ENCODE data around the gene ADAMTS5. TPM values are rescaled to one million over a fixed set of nuclear protein-coding genes. Genes with fewer than 3 reads are reported as not detected.

The ADAMTS5 gene
- total RNA-seq, 2 experiments from 2014 or later = not detected

GRCh38 chr21:26943921-26944320 lies 23.0 kb downstream of the ADAMTS5 start:
- no peaks in the 10 kb centered on the region for H3K4me1 Mint-ChIP-seq (ENCODE audit: low read depth)
- no peak overlapping the region for H3K4me3 Mint-ChIP-seq
- H3K36me3 Mint-ChIP-seq (ENCODE audit: low read depth) = no peaks in the 10 kb centered on the region
- no peaks in the 10 kb centered on the region for H3K9me3 Mint-ChIP-seq (ENCODE audit: insufficient read depth)
- ChIA-PET POLR2A (no interaction called here), CTCF (no interaction called here)
- H3K27ac Mint-ChIP-seq = no peak overlapping the region
- no peaks in the 10 kb centered on the region for H3K27me3 Mint-ChIP-seq (ENCODE audit: low read depth)
- DNase-seq (no peak), ATAC-seq (no peak)

- DNase-seq = no peak
- Mint-ChIP-seq H3K36me3 (ENCODE audit: low read depth) (no peaks in the 10 kb centered on the region), H3K4me3 (no peak overlapping the region), H3K27me3 (ENCODE audit: low read depth) (no peaks in the 10 kb centered on the region), H3K27ac (no peak overlapping the region), H3K4me1 (ENCODE audit: low read depth) (no peaks in the 10 kb centered on the region), H3K9me3 (ENCODE audit: insufficient read depth) (no peaks in the 10 kb centered on the region)
- no peak for ATAC-seq
- ChIA-PET POLR2A (no interaction called here), CTCF (no interaction called here)
Observed at GRCh38 chr21:26941421-26941820, 25.5 kb downstream of the ADAMTS5 start.

DNA sequence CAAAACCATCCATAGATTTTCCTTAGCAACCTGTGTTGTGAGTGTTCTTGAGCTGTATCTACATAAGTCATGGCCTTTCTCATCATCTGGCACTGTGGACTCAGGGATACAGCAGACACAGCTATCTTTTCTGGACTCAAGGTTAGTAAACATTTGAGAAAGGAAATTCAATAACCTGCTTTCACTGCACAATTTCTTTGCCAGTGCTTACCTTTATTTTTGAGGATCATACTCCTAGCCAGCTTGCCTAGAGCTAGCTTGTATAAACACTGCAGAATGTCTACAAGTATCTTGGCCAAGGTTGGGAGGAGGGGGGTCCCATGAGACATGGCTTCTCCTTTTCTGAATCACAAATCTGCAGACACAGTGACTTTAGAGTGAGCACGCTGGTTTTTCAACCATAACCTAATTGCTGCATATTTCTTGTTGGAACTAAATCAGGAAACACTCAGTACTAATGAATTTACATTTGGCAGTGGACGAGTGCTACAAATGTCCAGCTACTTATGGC lies 27.2 kb downstream of the ADAMTS5 start:
- H3K36me3 Mint-ChIP-seq (ENCODE audit: low read depth) = no peaks in the 10 kb centered on the region
- POLR2A ChIA-PET = no interaction called here

DNA sequence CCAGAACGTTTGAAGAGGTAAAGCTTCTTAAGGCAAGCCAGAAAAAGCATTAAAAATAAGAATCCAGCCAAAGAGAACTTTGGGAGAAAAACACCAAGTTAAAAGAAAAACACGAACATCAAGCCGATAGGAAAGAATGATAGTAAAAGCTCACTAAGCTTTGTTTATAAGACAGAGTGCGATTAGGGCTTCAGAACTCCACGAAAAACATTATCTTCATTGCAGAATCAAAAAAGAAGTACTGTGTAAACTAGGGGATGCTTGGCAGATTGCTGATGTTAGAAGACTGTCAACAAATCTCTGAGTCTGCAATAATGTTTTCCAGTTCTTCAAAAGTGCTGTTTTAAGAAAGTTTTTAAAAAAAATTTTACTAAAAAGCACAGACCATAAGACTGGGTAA lies 30.2 kb downstream of the ADAMTS5 start:
- Mint-ChIP-seq H3K9me3 (ENCODE audit: insufficient read depth) (no peaks in the 10 kb centered on the region), H3K27me3 (ENCODE audit: low read depth) (no peaks in the 10 kb centered on the region), H3K4me3 (no peak overlapping the region), H3K4me1 (ENCODE audit: low read depth) (no peaks in the 10 kb centered on the region), H3K36me3 (ENCODE audit: low read depth) (no peaks in the 10 kb centered on the region), H3K27ac (no peak overlapping the region)
- CTCF ChIA-PET = no interaction called here
- ATAC-seq (no peak), DNase-seq (no peak)
- POLR2A ChIA-PET = no interaction called here

More for the DNA sequence above, 27.2 kb downstream of the ADAMTS5 start:
- Mint-ChIP-seq H3K4me1 (ENCODE audit: low read depth) (no peaks in the 10 kb centered on the region), H3K27me3 (ENCODE audit: low read depth) (no peaks in the 10 kb centered on the region), H3K27ac (no peak overlapping the region), H3K9me3 (ENCODE audit: insufficient read depth) (no peaks in the 10 kb centered on the region), H3K4me3 (no peak overlapping the region)
- CTCF ChIA-PET = interaction anchor here (1.6 kb wide), 1 partner anchor 22 kb away, joined by 4 read pairs; no protein-coding TSS in a partner anchor
- no peak for DNase-seq
- no peak for ATAC-seq

GRCh38 chr21:26935977-26936376 lies 30.9 kb downstream of the ADAMTS5 start:
- ATAC-seq (no peak), DNase-seq (no peak)
- Mint-ChIP-seq H3K27me3 (ENCODE audit: low read depth) (no peaks in the 10 kb centered on the region), H3K4me3 (no peak overlapping the region), H3K9me3 (ENCODE audit: insufficient read depth) (no peaks in the 10 kb centered on the region), H3K27ac (no peak overlapping the region), H3K36me3 (ENCODE audit: low read depth) (no peaks in the 10 kb centered on the region), H3K4me1 (ENCODE audit: low read depth) (no peaks in the 10 kb centered on the region)
- ChIA-PET POLR2A (no interaction called here), CTCF (no interaction called here)

- H3K27ac Mint-ChIP-seq = no peak overlapping the region
- H3K9me3 Mint-ChIP-seq (ENCODE audit: insufficient read depth) = no peaks in the 10 kb centered on the region
- no peak overlapping the region for H3K4me3 Mint-ChIP-seq
- H3K27me3 Mint-ChIP-seq (ENCODE audit: low read depth) = no peaks in the 10 kb centered on the region
- POLR2A ChIA-PET = no interaction called here
- no peaks in the 10 kb centered on the region for H3K36me3 Mint-ChIP-seq (ENCODE audit: low read depth)
- DNase-seq = no peak
- H3K4me1 Mint-ChIP-seq (ENCODE audit: low read depth) = no peaks in the 10 kb centered on the region
- ATAC-seq = no peak
- CTCF ChIA-PET = no interaction called here
Observed at GRCh38 chr21:26934383-26934782, 32.5 kb downstream of the ADAMTS5 start.

DNA sequence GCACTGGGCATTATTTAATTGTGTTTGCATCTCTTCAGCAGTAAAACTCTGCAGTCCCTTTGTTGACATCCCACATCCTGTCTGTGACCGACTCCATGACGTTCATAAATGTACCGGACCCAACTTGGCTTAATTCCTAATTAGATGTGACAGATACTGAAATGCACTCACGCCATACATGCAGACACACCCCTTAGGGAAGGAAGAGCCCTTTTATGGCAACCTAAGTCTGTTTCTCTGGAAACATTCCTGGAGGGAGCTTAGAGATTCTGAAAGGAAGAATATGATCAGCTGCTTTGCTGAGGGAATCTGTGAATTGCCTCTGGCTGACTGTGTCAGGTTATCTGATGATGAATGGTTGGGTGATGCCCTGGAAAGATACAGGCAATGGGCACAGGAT lies 33.4 kb downstream of the ADAMTS5 start:
- no peak overlapping the region for H3K4me3 Mint-ChIP-seq
- no peaks in the 10 kb centered on the region for H3K36me3 Mint-ChIP-seq (ENCODE audit: low read depth)
- H3K9me3 Mint-ChIP-seq (ENCODE audit: insufficient read depth) = no peaks in the 10 kb centered on the region
- DNase-seq (no peak), ATAC-seq (no peak)
- H3K4me1 Mint-ChIP-seq (ENCODE audit: low read depth) = no peaks in the 10 kb centered on the region
- no peak overlapping the region for H3K27ac Mint-ChIP-seq
- CTCF ChIA-PET = no interaction called here
- no peaks in the 10 kb centered on the region for H3K27me3 Mint-ChIP-seq (ENCODE audit: low read depth)
- POLR2A ChIA-PET = no interaction called here

DNA sequence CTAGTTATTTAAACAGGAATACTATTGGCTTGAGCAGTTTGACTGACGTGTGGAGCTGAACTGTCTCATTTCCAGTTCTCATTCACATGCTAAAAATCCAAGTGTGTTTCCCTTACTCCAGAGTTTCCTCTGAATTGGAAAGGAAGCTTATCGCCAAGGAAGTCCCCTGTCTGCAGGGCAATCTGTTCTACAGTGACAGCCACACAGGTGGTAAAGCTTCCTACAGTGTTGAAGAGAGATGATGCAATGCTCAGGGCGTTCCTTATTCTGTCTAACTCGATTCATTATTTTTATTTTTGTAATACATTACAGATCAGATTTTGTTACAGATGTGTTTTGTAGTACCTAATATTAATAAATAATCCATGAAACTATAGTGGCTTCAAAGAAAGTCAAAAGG lies 41.3 kb downstream of the ADAMTS5 start:
- Mint-ChIP-seq H3K27me3 (ENCODE audit: low read depth) (no peaks in the 10 kb centered on the region), H3K27ac (no peak overlapping the region), H3K9me3 (ENCODE audit: insufficient read depth) (no peaks in the 10 kb centered on the region), H3K4me3 (no peak overlapping the region), H3K4me1 (ENCODE audit: low read depth) (no peaks in the 10 kb centered on the region), H3K36me3 (ENCODE audit: low read depth) (no peaks in the 10 kb centered on the region)
- CTCF ChIA-PET = no interaction called here
- POLR2A ChIA-PET = no interaction called here
- ATAC-seq (no peak), DNase-seq (no peak)

DNA sequence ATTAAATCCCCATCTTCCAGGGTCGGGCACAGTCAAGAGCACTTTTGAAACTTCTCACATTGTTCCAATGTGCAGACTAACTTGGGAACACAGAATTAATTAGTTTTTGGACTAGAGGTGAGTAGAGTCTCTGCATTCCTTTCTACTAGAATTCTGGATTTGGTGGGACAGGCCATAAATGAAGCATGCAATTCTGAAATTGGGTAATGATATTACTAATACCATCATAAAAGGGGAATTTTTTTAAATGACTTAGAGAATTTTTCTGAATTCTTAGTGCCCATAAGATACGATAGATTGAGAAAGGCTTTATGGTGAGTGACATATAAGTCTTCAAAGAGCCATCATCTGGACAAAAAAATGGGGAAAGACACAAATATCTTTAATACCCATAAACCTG lies 41.8 kb downstream of the ADAMTS5 start:
- no peak for DNase-seq
- ChIA-PET CTCF (no interaction called here), POLR2A (no interaction called here)
- no peaks in the 10 kb centered on the region for H3K4me1 Mint-ChIP-seq (ENCODE audit: low read depth)
- no peak overlapping the region for H3K27ac Mint-ChIP-seq
- ATAC-seq = no peak
- no peaks in the 10 kb centered on the region for H3K9me3 Mint-ChIP-seq (ENCODE audit: insufficient read depth)
- no peaks in the 10 kb centered on the region for H3K36me3 Mint-ChIP-seq (ENCODE audit: low read depth)
- no peak overlapping the region for H3K4me3 Mint-ChIP-seq
- H3K27me3 Mint-ChIP-seq (ENCODE audit: low read depth) = no peaks in the 10 kb centered on the region

DNA sequence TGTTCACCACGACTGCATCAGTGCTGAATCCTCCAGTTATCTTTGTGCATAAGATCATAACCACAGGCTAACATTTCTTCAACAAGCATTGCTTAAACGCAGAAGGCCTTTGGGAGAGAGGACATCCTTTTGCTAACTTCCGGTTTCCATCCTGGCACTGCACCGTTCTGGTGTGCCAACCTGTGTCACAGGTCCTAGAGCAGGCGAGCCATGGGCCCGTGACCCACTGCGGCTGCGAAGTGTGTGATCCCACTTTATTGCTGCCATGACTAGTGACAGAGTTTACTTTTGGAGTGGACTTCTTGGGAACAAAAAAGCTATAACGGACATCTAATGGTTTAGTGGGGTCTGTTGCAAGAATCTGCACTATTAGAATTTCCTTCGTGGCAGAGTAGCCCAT lies 42.9 kb downstream of the ADAMTS5 start:
- ATAC-seq (no peak), DNase-seq (no peak)
- Mint-ChIP-seq H3K27me3 (ENCODE audit: low read depth) (no peaks in the 10 kb centered on the region), H3K4me3 (no peak overlapping the region), H3K27ac (no peak overlapping the region), H3K36me3 (ENCODE audit: low read depth) (no peaks in the 10 kb centered on the region), H3K9me3 (ENCODE audit: insufficient read depth) (no peaks in the 10 kb centered on the region), H3K4me1 (ENCODE audit: low read depth) (no peaks in the 10 kb centered on the region)
- ChIA-PET POLR2A (no interaction called here), CTCF (no interaction called here)

GRCh38 chr21:26920055-26920454 lies 46.8 kb downstream of the ADAMTS5 start:
- Mint-ChIP-seq H3K9me3 (ENCODE audit: insufficient read depth) (no peaks in the 10 kb centered on the region), H3K4me1 (ENCODE audit: low read depth) (no peaks in the 10 kb centered on the region), H3K36me3 (ENCODE audit: low read depth) (no peaks in the 10 kb centered on the region), H3K27ac (no peak overlapping the region), H3K4me3 (no peak overlapping the region), H3K27me3 (ENCODE audit: low read depth) (no peaks in the 10 kb centered on the region)
- DNase-seq (no peak), ATAC-seq (no peak)
- ChIA-PET CTCF (no interaction called here), POLR2A (no interaction called here)

DNA sequence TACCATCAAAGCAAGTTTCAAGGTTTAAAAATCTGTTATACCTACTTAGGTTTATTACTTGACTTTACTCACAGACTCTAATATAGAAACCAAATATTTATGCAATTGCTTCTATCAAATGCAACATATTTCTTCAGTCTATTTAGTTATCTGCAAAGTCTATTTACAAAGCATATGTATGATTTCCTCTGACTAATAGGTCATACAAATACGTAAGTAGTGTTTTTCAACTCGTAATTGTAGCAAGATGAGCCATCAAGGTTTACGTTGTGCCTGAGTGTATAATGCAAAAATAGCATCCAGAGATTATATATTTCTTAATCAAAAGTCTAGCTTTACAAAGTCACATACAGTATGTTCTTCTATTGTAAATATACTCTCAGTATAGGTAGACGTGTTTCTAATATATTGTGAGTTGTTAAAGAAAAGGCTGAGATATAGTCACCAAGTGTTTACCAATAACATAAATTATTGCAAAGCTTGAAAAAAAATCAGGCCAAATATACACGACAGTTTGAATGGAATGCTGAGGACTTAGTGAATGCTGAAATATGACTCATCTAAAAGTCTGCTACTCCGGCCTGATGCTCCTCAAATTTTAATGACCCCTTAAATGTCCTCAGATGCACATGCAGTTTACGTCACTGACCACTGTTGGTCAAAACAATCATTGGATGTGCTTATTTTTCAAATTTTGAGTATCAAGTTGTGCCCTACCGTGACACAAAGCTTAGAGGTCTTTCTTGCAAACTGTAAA lies 48.4 kb downstream of the ADAMTS5 start:
- no peaks in the 10 kb centered on the region for H3K27me3 Mint-ChIP-seq (ENCODE audit: low read depth)
- ATAC-seq (no peak), DNase-seq (no peak)
- no peaks in the 10 kb centered on the region for H3K36me3 Mint-ChIP-seq (ENCODE audit: low read depth)
- H3K4me3 Mint-ChIP-seq = no peak overlapping the region
- H3K4me1 Mint-ChIP-seq (ENCODE audit: low read depth) = no peaks in the 10 kb centered on the region
- ChIA-PET POLR2A (no interaction called here), CTCF (no interaction called here)
- H3K9me3 Mint-ChIP-seq (ENCODE audit: insufficient read depth) = no peaks in the 10 kb centered on the region
- H3K27ac Mint-ChIP-seq = no peak overlapping the region

DNA sequence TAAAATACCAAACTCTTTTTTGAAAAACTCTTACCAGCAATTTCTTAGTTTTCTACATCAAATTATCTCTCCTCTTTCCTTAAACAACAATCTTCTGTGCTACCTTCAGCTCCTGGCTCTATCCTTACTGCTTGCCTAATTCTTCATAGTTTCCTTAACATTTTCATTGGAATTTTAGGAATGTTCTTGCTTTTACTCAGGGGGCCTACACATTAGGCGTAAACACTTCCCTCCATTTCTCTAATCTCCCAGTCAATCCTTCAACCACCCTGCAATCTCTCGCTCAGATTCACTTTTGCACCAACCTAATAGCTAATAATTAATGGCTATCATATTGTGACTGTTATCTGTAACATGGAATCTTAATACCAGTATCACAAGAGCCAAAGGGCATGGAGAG lies 50.1 kb downstream of the ADAMTS5 start:
- Mint-ChIP-seq H3K27ac (no peak overlapping the region), H3K4me1 (ENCODE audit: low read depth) (no peaks in the 10 kb centered on the region), H3K36me3 (ENCODE audit: low read depth) (no peaks in the 10 kb centered on the region), H3K4me3 (no peak overlapping the region), H3K9me3 (ENCODE audit: insufficient read depth) (no peaks in the 10 kb centered on the region), H3K27me3 (ENCODE audit: low read depth) (no peaks in the 10 kb centered on the region)
- no peak for DNase-seq
- ATAC-seq = no peak
- ChIA-PET CTCF (no interaction called here), POLR2A (no interaction called here)

Data from activated CD8-positive, alpha-beta T cell treated with anti-CD3 and anti-CD28 coated beads, Interleukin-2, amount 10 ng/mL, durations not matched to agents 7 days and 5 days (primary cell).